Measurements from ENCODE around the gene YAP1. TPM values are rescaled to one million over a fixed set of nuclear protein-coding genes. Genes with fewer than 3 reads are reported as not detected.
A peak's percentile ranks its signal among the peaks of the same experiment; 100 is the strongest.

Gene YAP1
- total RNA-seq, 1 donor from 2014 or later: 204 TPM

DNA sequence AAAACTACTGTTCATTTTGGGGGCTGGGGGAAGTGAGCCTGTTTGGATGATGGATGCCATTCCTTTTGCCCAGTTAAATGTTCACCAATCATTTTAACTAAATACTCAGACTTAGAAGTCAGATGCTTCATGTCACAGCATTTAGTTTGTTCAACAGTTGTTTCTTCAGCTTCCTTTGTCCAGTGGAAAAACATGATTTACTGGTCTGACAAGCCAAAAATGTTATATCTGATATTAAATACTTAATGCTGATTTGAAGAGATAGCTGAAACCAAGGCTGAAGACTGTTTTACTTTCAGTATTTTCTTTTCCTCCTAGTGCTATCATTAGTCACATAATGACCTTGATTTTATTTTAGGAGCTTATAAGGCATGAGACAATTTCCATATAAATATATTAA is 119.9 kb downstream of the YAP1 start:
- H3K4me3 Mint-ChIP-seq (ENCODE audit: low read depth): no peak overlapping the region
- peaks cover 51% of the 10 kb centered on the region for H3K4me1 Mint-ChIP-seq (ENCODE audit: low read depth)
- H3K9me3 Mint-ChIP-seq (ENCODE audit: low read depth): no peaks in the 10 kb centered on the region
- TF ChIP-seq, protein P1, sequence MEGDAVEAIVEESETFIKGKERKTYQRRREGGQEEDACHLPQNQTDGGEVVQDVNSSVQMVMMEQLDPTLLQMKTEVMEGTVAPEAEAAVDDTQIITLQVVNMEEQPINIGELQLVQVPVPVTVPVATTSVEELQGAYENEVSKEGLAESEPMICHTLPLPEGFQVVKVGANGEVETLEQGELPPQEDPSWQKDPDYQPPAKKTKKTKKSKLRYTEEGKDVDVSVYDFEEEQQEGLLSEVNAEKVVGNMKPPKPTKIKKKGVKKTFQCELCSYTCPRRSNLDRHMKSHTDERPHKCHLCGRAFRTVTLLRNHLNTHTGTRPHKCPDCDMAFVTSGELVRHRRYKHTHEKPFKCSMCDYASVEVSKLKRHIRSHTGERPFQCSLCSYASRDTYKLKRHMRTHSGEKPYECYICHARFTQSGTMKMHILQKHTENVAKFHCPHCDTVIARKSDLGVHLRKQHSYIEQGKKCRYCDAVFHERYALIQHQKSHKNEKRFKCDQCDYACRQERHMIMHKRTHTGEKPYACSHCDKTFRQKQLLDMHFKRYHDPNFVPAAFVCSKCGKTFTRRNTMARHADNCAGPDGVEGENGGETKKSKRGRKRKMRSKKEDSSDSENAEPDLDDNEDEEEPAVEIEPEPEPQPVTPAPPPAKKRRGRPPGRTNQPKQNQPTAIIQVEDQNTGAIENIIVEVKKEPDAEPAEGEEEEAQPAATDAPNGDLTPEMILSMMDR (IDR thresholded peaks at IDR 0.05; ENCODE audit: unreplicated experiment): no peak
- DNase-seq (ENCODE audit: low spot score, unreplicated experiment): no peak
- peaks cover 34% of the 10 kb centered on the region for H3K36me3 Mint-ChIP-seq (ENCODE audit: insufficient read depth)
- H3K27ac Mint-ChIP-seq: no peak overlapping the region
- no peaks in the 10 kb centered on the region for H3K27me3 Mint-ChIP-seq

DNA sequence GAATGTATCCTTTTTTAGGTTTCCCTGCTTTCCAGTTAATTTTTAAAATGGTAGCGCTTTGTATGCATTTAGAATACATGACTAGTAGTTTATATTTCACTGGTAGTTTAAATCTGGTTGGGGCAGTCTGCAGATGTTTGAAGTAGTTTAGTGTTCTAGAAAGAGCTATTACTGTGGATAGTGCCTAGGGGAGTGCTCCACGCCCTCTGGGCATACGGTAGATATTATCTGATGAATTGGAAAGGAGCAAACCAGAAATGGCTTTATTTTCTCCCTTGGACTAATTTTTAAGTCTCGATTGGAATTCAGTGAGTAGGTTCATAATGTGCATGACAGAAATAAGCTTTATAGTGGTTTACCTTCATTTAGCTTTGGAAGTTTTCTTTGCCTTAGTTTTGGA is 120.7 kb downstream of the YAP1 start:
- peak overlapping the region; percentile 1 for H3K27ac Mint-ChIP-seq
- H3K27me3 Mint-ChIP-seq: no peaks in the 10 kb centered on the region
- peaks cover 49% of the 10 kb centered on the region for H3K4me1 Mint-ChIP-seq (ENCODE audit: low read depth)
- no peak for DNase-seq (ENCODE audit: low spot score, unreplicated experiment)
- TF ChIP-seq, protein P1 (IDR thresholded peaks at IDR 0.05; ENCODE audit: unreplicated experiment): no peak
- no peak overlapping the region for H3K4me3 Mint-ChIP-seq (ENCODE audit: low read depth)
- H3K9me3 Mint-ChIP-seq (ENCODE audit: low read depth): no peaks in the 10 kb centered on the region
- peaks cover 29% of the 10 kb centered on the region for H3K36me3 Mint-ChIP-seq (ENCODE audit: insufficient read depth)

DNA sequence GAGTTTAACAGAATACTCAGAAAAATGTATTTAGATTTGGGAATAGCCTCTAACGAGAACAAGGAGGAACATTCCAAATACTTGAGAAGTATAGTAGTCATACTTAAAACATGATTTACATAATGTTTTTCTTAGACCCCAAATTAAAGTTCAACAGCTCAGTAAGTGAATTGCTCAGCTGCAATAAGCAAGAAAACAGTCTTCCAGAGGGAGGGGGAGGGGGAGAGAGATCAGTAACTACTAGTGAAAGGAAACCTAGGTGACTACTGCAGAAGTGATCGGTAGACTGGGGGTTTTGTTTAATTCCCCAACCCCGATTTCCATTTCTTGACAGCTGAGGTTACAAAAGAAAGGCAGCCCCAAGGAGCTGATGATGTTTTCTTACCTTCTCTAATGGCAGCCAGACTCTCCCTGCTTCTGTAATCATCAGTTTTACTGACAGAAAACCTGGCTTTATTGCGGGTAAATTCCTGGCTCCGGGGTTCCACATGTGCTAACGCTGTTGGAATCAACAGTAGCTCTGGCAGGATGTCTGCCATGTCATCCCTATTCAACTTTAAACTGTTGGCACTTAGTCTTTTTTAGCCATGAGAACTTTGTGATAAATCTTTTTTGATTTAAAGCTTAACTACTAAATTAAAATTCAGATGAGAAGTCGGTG is 124.7 kb downstream of the YAP1 start:
- H3K27ac Mint-ChIP-seq: peak overlapping the region; percentile 45
- H3K36me3 Mint-ChIP-seq (ENCODE audit: insufficient read depth): peaks cover 26% of the 10 kb centered on the region
- no peaks in the 10 kb centered on the region for H3K9me3 Mint-ChIP-seq (ENCODE audit: low read depth)
- TF ChIP-seq, protein P1 (IDR thresholded peaks at IDR 0.05; ENCODE audit: unreplicated experiment): no peak
- DNase-seq (ENCODE audit: low spot score, unreplicated experiment): no peak
- no peak overlapping the region for H3K4me3 Mint-ChIP-seq (ENCODE audit: low read depth)
- H3K27me3 Mint-ChIP-seq: no peaks in the 10 kb centered on the region
- H3K4me1 Mint-ChIP-seq (ENCODE audit: low read depth): peaks cover 24% of the 10 kb centered on the region

DNA sequence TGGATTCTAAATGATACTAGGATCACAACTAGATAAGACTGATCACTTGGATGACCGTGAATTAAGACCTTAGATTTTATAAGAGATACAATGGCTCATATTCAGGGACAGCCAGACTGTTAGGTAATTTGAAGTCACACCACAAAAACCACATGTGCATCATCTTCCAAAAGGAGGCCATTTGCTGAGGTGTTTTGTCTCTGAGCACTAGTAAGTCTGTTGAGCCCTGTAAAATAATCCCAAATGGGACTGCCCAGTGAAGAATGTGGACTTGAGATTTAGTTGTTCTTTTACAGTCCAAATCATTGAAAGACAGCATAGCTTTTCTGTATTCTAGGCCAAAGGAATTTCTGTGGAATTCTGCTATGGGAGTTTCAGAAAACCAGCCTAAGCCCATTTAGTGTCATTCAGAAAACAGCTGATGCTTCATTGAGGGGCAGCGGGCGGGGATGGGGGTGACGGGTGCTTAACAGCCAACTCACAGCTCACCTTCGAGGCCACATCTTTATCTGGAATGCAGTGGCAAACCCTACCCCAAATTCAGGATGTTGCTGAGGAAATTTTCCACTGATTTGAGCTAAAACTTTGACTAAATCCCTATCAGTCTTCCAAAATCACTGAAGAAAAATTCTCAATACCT is 127.0 kb downstream of the YAP1 start:
- TF ChIP-seq, protein P1 (IDR thresholded peaks at IDR 0.05; ENCODE audit: unreplicated experiment): no peak
- Mint-ChIP-seq H3K27me3 (no peaks in the 10 kb centered on the region), H3K9me3 (ENCODE audit: low read depth) (no peaks in the 10 kb centered on the region), H3K27ac (no peak overlapping the region), H3K36me3 (ENCODE audit: insufficient read depth) (peaks cover 13% of the 10 kb centered on the region), H3K4me1 (ENCODE audit: low read depth) (peaks cover 7% of the 10 kb centered on the region), H3K4me3 (ENCODE audit: low read depth) (no peak overlapping the region)
- DNase-seq (ENCODE audit: low spot score, unreplicated experiment): no peak

DNA sequence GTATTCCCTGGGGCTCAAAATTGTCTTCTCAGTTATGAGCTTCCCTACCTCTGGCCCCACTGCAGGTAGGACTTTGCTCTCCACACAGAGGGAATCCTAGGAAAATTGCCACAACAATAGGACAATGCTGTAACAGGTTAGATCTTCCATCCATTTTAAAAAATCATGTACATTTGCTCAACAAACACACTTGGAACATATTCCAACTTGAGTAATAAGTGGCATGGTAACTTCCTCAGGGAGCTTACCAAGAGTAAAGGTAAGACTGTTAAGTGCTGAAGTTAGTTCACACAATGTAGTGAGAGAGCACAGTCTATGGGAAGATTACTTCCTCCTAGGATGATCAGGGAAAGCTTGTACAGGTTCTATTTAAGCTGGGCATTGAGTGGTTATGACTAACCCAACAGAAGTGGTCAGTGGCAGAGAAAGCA is 128.2 kb downstream of the YAP1 start:
- Mint-ChIP-seq H3K36me3 (ENCODE audit: insufficient read depth) (peaks cover 9% of the 10 kb centered on the region), H3K4me1 (ENCODE audit: low read depth) (peaks cover 7% of the 10 kb centered on the region), H3K27me3 (no peaks in the 10 kb centered on the region), H3K27ac (no peak overlapping the region), H3K9me3 (ENCODE audit: low read depth) (no peaks in the 10 kb centered on the region), H3K4me3 (ENCODE audit: low read depth) (no peak overlapping the region)
- TF ChIP-seq, protein P1 (IDR thresholded peaks at IDR 0.05; ENCODE audit: unreplicated experiment): no peak
- DNase-seq (ENCODE audit: low spot score, unreplicated experiment): no peak
